ENCODE results near the gene MSANTD1.

The MSANTD1 gene

DNA sequence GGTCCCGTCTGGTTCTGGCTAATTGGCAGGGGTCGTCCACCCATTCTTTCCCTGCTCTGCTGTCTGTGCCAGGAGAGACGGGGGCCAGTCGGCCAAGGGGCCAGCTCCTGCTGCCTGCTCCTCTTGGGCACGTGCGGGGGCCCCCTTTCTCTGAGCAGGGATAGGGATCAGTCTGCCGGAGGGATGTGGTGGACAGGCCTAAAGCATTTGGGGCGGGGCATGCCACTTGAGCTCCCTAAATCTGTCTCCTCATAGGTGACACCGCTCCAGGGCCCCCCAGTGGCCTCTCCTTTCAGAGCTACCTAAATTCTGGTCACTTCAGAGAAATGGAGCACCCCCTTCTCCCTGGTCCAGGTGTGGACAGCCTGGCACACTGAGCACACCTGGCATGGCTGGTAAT, 4.2 kb upstream of the MSANTD1 start:
- Histone ChIP-seq H3K9me3 (ENCODE audit: insufficient read depth, low read length) (no peaks in the 10 kb centered on the region), H3K4me1 (ENCODE audit: insufficient read depth, insufficient read length) (peaks cover 22% of the 10 kb centered on the region), H3K4me3 (ENCODE audit: insufficient read length, low read depth) (no peak overlapping the region), H3K9ac (ENCODE audit: insufficient read length, low read depth) (no peak overlapping the region), H3K36me3 (ENCODE audit: insufficient read depth, insufficient read length, low read length) (peaks cover 52% of the 10 kb centered on the region), H3K27me3 (ENCODE audit: insufficient read depth, insufficient read length) (no peaks in the 10 kb centered on the region)
- DNase-seq (ENCODE audit: low read depth, low spot score): no peak
- TF ChIP-seq ZNF274 (IDR thresholded peaks at IDR 0.05; ENCODE audit: low read depth, low read length): no peak
- TF ChIP-seq YY1 (IDR thresholded peaks at IDR 0.05; ENCODE audit: insufficient read depth, insufficient read length): no peak
- TF ChIP-seq SUZ12 (IDR thresholded peaks at IDR 0.05; ENCODE audit: extremely low read depth, insufficient read depth, insufficient read length): no peak

DNA sequence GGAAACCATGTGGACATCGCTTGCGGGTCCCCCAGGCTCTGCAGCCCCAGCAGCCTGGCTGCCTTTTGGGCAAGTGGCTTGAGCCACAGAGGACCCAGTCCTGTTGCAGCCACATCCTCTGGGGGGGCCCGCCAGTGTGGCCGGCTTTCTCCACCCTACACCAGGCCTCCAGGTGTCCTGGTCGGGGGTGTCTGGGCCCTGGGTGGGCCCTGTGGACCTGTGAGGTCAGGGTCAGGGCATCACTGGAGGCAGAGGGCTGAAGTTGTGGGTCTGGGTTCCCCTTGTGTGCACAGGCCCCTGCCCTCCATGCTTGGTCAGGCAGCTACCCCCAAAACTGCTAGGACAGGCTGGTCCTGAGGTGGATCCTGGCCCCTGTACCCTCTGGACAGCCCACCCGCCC, 3.3 kb upstream of the MSANTD1 start:
- H3K4me3 ChIP-seq (ENCODE audit: insufficient read length, low read depth): no peak overlapping the region
- no peaks in the 10 kb centered on the region for H3K27me3 ChIP-seq (ENCODE audit: insufficient read depth, insufficient read length)
- TF ChIP-seq YY1 (IDR thresholded peaks at IDR 0.05; ENCODE audit: insufficient read depth, insufficient read length) (no peak), ZNF274 (IDR thresholded peaks at IDR 0.05; ENCODE audit: low read depth, low read length) (no peak), SUZ12 (IDR thresholded peaks at IDR 0.05; ENCODE audit: extremely low read depth, insufficient read depth, insufficient read length) (no peak)
- H3K4me1 ChIP-seq (ENCODE audit: insufficient read depth, insufficient read length): peaks cover 28% of the 10 kb centered on the region
- no peaks in the 10 kb centered on the region for H3K9me3 ChIP-seq (ENCODE audit: insufficient read depth, low read length)
- H3K9ac ChIP-seq (ENCODE audit: insufficient read length, low read depth): no peak overlapping the region
- DNase-seq (ENCODE audit: low read depth, low spot score): no peak
- peaks cover 43% of the 10 kb centered on the region for H3K36me3 ChIP-seq (ENCODE audit: insufficient read depth, insufficient read length, low read length)

DNA sequence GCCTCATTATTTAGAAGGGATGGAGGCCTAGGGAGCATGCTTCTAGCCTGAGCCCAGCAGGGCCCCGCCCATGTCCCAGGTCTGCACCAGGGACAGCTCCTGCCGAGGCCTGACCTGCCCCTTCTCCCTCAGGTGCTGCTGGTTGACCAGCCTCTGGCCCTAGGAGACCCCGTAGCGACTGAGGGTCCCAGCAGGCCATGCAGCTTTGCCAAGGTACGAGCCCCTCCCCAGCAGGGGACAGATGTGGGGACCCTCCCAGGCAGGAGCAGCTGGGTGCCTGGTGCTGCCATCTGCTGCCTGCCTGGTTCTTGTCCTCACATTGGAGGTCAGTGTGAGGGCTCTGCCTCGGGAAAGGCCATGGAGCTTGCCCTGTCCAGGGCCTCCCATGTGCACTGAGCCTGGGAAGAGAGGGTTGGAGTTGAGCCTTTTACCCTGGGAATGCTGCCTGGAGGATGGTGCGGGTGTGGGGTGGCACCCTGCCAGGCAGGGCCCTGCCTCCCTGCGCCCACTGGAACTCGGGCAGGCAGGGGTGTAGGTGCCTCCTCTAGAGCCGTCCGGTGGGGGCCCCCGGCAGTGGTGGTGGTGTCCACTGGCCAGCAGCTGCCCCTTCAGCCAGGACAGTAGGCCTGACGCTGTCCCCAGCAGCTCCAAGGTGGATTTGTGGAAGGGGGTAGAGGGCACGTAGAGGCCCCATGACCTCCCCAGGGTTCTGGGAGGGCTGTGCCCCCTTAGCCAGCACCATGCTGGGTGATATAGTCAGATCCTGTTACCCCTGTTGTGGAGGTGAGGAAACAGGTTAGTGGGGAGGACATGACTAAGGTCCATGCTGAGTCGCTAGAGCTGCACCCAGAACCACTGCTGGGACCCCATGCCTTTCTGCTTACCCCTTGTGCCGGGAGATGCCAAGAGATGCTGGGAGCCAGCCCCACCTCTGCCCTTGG, 2.2 kb upstream of the MSANTD1 start:
- no peak overlapping the region for H3K4me3 ChIP-seq (ENCODE audit: insufficient read length, low read depth)
- peaks cover 32% of the 10 kb centered on the region for H3K36me3 ChIP-seq (ENCODE audit: insufficient read depth, insufficient read length, low read length)
- no peaks in the 10 kb centered on the region for H3K9me3 ChIP-seq (ENCODE audit: insufficient read depth, low read length)
- TF ChIP-seq SUZ12 (IDR thresholded peaks at IDR 0.05; ENCODE audit: extremely low read depth, insufficient read depth, insufficient read length): no peak
- TF ChIP-seq ZNF274 (IDR thresholded peaks at IDR 0.05; ENCODE audit: low read depth, low read length): no peak
- no peak for TF ChIP-seq YY1 (IDR thresholded peaks at IDR 0.05; ENCODE audit: insufficient read depth, insufficient read length)
- peaks cover 27% of the 10 kb centered on the region for H3K4me1 ChIP-seq (ENCODE audit: insufficient read depth, insufficient read length)
- peak overlapping the region; percentile 3 for H3K9ac ChIP-seq (ENCODE audit: insufficient read length, low read depth)
- no peak for DNase-seq (ENCODE audit: low read depth, low spot score)
- no peaks in the 10 kb centered on the region for H3K27me3 ChIP-seq (ENCODE audit: insufficient read depth, insufficient read length)

DNA sequence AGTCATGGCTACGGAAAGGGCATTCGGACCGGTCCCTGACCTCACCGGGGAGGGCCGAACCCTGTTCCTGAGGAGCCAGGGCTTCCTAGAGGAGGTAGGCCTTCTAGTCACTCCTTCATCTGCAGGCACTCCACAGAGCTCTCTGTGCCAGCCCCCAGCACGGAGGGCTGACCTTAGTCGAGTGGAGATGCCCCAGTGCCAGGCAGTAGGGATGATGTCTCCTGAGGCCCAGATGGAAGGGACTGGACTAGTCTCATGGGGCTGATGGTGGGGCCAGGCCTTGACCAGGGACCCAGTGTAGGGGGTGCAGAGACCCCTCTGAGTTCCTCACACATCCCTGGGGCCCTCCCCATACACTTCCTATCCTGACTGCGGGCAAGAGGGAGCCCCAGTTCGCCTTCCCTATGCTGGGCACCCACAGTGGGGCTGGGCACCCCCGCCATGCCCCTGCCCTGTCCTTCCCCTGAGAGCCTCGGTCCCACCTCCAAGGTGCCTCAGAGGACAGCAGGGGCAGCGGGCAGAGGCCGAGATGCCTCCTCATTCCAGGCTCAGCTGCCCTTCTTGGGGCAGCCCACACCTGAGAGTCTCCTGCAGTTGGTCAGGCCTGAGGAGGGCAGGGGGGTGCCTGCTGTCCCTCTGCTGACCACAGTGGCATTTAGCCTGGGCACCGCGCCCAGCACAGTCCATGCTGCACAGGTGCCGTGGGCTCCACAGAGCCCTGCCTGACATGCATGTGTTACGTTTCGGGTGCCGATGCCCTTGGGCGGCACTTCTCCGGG, 1.4 kb upstream of the MSANTD1 start:
- Histone ChIP-seq H3K27me3 (ENCODE audit: insufficient read depth, insufficient read length) (no peaks in the 10 kb centered on the region), H3K9me3 (ENCODE audit: insufficient read depth, low read length) (no peaks in the 10 kb centered on the region), H3K9ac (ENCODE audit: insufficient read length, low read depth) (no peak overlapping the region), H3K4me1 (ENCODE audit: insufficient read depth, insufficient read length) (peaks cover 27% of the 10 kb centered on the region), H3K4me3 (ENCODE audit: insufficient read length, low read depth) (no peak overlapping the region), H3K36me3 (ENCODE audit: insufficient read depth, insufficient read length, low read length) (peaks cover 24% of the 10 kb centered on the region)
- TF ChIP-seq YY1 (IDR thresholded peaks at IDR 0.05; ENCODE audit: insufficient read depth, insufficient read length) (no peak), ZNF274 (IDR thresholded peaks at IDR 0.05; ENCODE audit: low read depth, low read length) (no peak), SUZ12 (IDR thresholded peaks at IDR 0.05; ENCODE audit: extremely low read depth, insufficient read depth, insufficient read length) (no peak)
- no peak for DNase-seq (ENCODE audit: low read depth, low spot score)

DNA sequence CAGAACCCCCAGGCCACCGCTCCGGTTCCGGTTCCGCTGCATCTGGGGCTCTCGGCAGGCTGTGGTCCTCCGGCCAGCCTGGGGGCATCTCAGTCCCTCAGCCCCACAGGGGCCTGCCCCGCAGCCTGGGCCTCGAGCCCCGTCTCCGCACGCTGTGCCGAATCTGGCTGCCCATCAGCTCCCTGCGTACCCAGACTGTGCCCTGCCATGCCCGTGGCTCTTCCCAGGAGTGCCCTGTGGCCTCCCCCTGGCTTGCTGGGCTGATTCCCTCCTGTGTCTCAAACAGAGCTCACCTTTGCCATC, 830 bp upstream of the MSANTD1 start:
- no peak overlapping the region for H3K9ac ChIP-seq (ENCODE audit: insufficient read length, low read depth)
- no peaks in the 10 kb centered on the region for H3K27me3 ChIP-seq (ENCODE audit: insufficient read depth, insufficient read length)
- H3K36me3 ChIP-seq (ENCODE audit: insufficient read depth, insufficient read length, low read length): peaks cover 19% of the 10 kb centered on the region
- H3K4me1 ChIP-seq (ENCODE audit: insufficient read depth, insufficient read length): peaks cover 28% of the 10 kb centered on the region
- DNase-seq (ENCODE audit: low read depth, low spot score): no peak
- TF ChIP-seq SUZ12 (IDR thresholded peaks at IDR 0.05; ENCODE audit: extremely low read depth, insufficient read depth, insufficient read length): no peak
- no peak for TF ChIP-seq ZNF274 (IDR thresholded peaks at IDR 0.05; ENCODE audit: low read depth, low read length)
- H3K9me3 ChIP-seq (ENCODE audit: insufficient read depth, low read length): no peaks in the 10 kb centered on the region
- no peak overlapping the region for H3K4me3 ChIP-seq (ENCODE audit: insufficient read length, low read depth)

DNA sequence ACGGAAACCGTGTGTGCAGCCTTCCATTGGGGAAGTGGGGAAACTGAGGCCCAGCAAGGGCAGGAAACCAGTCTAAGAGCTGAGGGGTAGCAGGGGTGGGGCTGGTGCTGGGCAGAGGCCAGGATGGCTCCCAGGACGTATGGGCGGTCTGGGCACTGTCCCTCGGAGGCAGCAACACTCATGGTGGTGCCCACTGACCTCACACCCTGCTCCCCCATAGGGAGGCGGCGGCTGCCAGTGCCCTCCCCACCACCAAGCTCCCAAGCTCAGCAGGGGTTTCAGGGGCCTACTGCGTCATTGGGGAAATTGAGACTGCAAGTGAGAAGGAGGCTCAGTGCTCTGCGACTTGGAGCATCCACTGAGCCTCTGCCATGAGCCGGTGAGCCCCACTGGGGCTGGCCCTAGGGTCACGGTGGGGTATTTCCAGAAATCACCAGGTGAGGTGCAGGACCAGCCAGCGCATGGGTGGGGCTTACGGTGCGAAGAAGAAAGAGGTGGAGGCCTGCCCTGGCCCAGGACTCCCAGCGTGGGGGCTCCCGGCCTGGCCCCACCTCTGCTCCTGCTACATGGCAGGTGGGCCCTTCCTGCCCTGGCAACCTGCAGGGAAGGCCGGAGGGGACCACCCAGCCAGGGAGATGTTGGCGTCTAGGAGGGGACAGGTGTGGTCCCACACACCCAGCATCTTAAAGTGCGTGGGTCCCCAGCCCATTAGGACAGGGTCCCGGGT, 915 bp downstream of the MSANTD1 start:
- H3K4me3 ChIP-seq (ENCODE audit: insufficient read length, low read depth): no peak overlapping the region
- H3K36me3 ChIP-seq (ENCODE audit: insufficient read depth, insufficient read length, low read length): peaks cover 9% of the 10 kb centered on the region
- H3K9ac ChIP-seq (ENCODE audit: insufficient read length, low read depth): no peak overlapping the region
- no peaks in the 10 kb centered on the region for H3K27me3 ChIP-seq (ENCODE audit: insufficient read depth, insufficient read length)
- H3K9me3 ChIP-seq (ENCODE audit: insufficient read depth, low read length): no peaks in the 10 kb centered on the region
- peaks cover 35% of the 10 kb centered on the region for H3K4me1 ChIP-seq (ENCODE audit: insufficient read depth, insufficient read length)
- TF ChIP-seq YY1 (IDR thresholded peaks at IDR 0.05; ENCODE audit: insufficient read depth, insufficient read length): no peak
- TF ChIP-seq SUZ12 (IDR thresholded peaks at IDR 0.05; ENCODE audit: extremely low read depth, insufficient read depth, insufficient read length): no peak
- no peak for TF ChIP-seq ZNF274 (IDR thresholded peaks at IDR 0.05; ENCODE audit: low read depth, low read length)
- no peak for DNase-seq (ENCODE audit: low read depth, low spot score)
